ENCODE data around the gene SLC38A4. TPM values are rescaled to one million over a fixed set of nuclear protein-coding genes. Genes with fewer than 3 reads are reported as not detected.

The SLC38A4 gene
- polyA plus RNA-seq, 4 donors, result 0.22 to 0.93 TPM; not detected in 2

- peaks cover 10 to 43% (median 16%) of the 10 kb centered on the region in 3 donors for H3K27me3 ChIP-seq (ENCODE audit: control insufficient read depth in 3 of 3, insufficient read depth in 3 of 3, low read length in 3 of 3)
- H3K4me1 ChIP-seq (ENCODE audit: control insufficient read depth in 3 of 3, insufficient read depth in 2 of 3, low read depth in 1 of 3, low read length in 2 of 3), result peaks cover 0 to 3% (median 0%) of the 10 kb centered on the region in 3 donors
- 3 to 7% (median 7%) methylated on average over 48 to 53 of the region's 53 CpGs for WGBS, 3 donors
- H3K27ac ChIP-seq (ENCODE audit: low read depth in 1 of 3, low read length in 2 of 3), result no peak overlapping the region
- FAIRE-seq (no peak), DNase-seq (peak in 1 of 2 donors; percentile 17)
- no peaks in the 10 kb centered on the region for H3K9me3 ChIP-seq (ENCODE audit: control insufficient read depth in 2 of 2, insufficient read depth in 1 of 2, low read depth in 1 of 2, low read length in 1 of 2)
- peak overlapping the region in 2 of 3 donors; percentile 15 to 19 for H3K4me3 ChIP-seq (ENCODE audit: low read depth in 1 of 3, low read length in 3 of 3)
- H3K36me3 ChIP-seq (ENCODE audit: control insufficient read depth in 3 of 3, insufficient read depth in 2 of 3, low read depth in 1 of 3, low read length in 3 of 3), result no peaks in the 10 kb centered on the region
Measured at GRCh38 chr12:46831335-46832129, 5.7 kb upstream of the SLC38A4 start.

GRCh38 chr12:46830731-46831334, 5.0 kb upstream of the SLC38A4 start:
- H3K4me1 ChIP-seq (ENCODE audit: control insufficient read depth in 3 of 3, insufficient read depth in 2 of 3, low read depth in 1 of 3, low read length in 2 of 3), result peaks cover 0 to 8% (median 0%) of the 10 kb centered on the region in 3 donors
- no peaks in the 10 kb centered on the region for H3K9me3 ChIP-seq (ENCODE audit: control insufficient read depth in 2 of 2, insufficient read depth in 1 of 2, low read depth in 1 of 2, low read length in 1 of 2)
- no peaks in the 10 kb centered on the region for H3K36me3 ChIP-seq (ENCODE audit: control insufficient read depth in 3 of 3, insufficient read depth in 2 of 3, low read depth in 1 of 3, low read length in 3 of 3)
- FAIRE-seq, result no peak
- WGBS, 3 donors, result 4 to 10% (median 7%) methylated on average over 28 of the region's 28 CpGs
- no peak overlapping the region for H3K27ac ChIP-seq (ENCODE audit: low read depth in 1 of 3, low read length in 2 of 3)
- DNase-seq, result peak in 1 of 2 donors; percentile 24
- H3K27me3 ChIP-seq (ENCODE audit: control insufficient read depth in 3 of 3, insufficient read depth in 3 of 3, low read length in 3 of 3), result peaks cover 10 to 43% (median 16%) of the 10 kb centered on the region in 3 donors
- H3K4me3 ChIP-seq (ENCODE audit: low read depth in 1 of 3, low read length in 3 of 3), result peak overlapping the region in 1 of 3 donors; percentile 19

- DNase-seq, result no peak
- Histone ChIP-seq H3K27ac (ENCODE audit: low read depth in 1 of 3, low read length in 2 of 3) (no peak overlapping the region), H3K27me3 (ENCODE audit: control insufficient read depth in 3 of 3, insufficient read depth in 3 of 3, low read length in 3 of 3) (peaks cover 0 to 12% (median 0%) of the 10 kb centered on the region in 3 donors), H3K4me3 (ENCODE audit: low read depth in 1 of 3, low read length in 3 of 3) (no peak overlapping the region), H3K9me3 (ENCODE audit: control insufficient read depth in 2 of 2, insufficient read depth in 1 of 2, low read depth in 1 of 2, low read length in 1 of 2) (no peaks in the 10 kb centered on the region), H3K4me1 (ENCODE audit: control insufficient read depth in 3 of 3, insufficient read depth in 2 of 3, low read depth in 1 of 3, low read length in 2 of 3) (peaks cover 0 to 8% (median 0%) of the 10 kb centered on the region in 3 donors), H3K36me3 (ENCODE audit: control insufficient read depth in 3 of 3, insufficient read depth in 2 of 3, low read depth in 1 of 3, low read length in 3 of 3) (no peaks in the 10 kb centered on the region)
- FAIRE-seq, result no peak
- 57 to 90% (median 79%) methylated on average over 2 of the region's 2 CpGs for WGBS, 3 donors
Measured at GRCh38 chr12:46824709-46825108, 1.1 kb downstream of the SLC38A4 start.

- DNase-seq (no peak), FAIRE-seq (no peak)
- Histone ChIP-seq H3K4me1 (ENCODE audit: control insufficient read depth in 3 of 3, insufficient read depth in 2 of 3, low read depth in 1 of 3, low read length in 2 of 3) (no peaks in the 10 kb centered on the region), H3K4me3 (ENCODE audit: low read depth in 1 of 3, low read length in 3 of 3) (no peak overlapping the region), H3K27me3 (ENCODE audit: control insufficient read depth in 3 of 3, insufficient read depth in 3 of 3, low read length in 3 of 3) (no peaks in the 10 kb centered on the region), H3K9me3 (ENCODE audit: control insufficient read depth in 2 of 2, insufficient read depth in 1 of 2, low read depth in 1 of 2, low read length in 1 of 2) (no peaks in the 10 kb centered on the region), H3K36me3 (ENCODE audit: control insufficient read depth in 3 of 3, insufficient read depth in 2 of 3, low read depth in 1 of 3, low read length in 3 of 3) (no peaks in the 10 kb centered on the region), H3K27ac (ENCODE audit: low read depth in 1 of 3, low read length in 2 of 3) (no peak overlapping the region)
Measured at GRCh38 chr12:46818642-46819041, 7.2 kb downstream of the SLC38A4 start.

- no peak for FAIRE-seq
- H3K27ac ChIP-seq (ENCODE audit: low read depth in 1 of 3, low read length in 2 of 3), result no peak overlapping the region
- peaks cover 0 to 3% (median 0%) of the 10 kb centered on the region in 3 donors for H3K27me3 ChIP-seq (ENCODE audit: control insufficient read depth in 3 of 3, insufficient read depth in 3 of 3, low read length in 3 of 3)
- H3K4me3 ChIP-seq (ENCODE audit: low read depth in 1 of 3, low read length in 3 of 3), result no peak overlapping the region
- 58 to 70% (median 61%) methylated on average over 2 of the region's 2 CpGs for WGBS, 3 donors
- no peaks in the 10 kb centered on the region for H3K36me3 ChIP-seq (ENCODE audit: control insufficient read depth in 3 of 3, insufficient read depth in 2 of 3, low read depth in 1 of 3, low read length in 3 of 3)
- no peaks in the 10 kb centered on the region for H3K4me1 ChIP-seq (ENCODE audit: control insufficient read depth in 3 of 3, insufficient read depth in 2 of 3, low read depth in 1 of 3, low read length in 2 of 3)
- no peak for DNase-seq
- no peaks in the 10 kb centered on the region for H3K9me3 ChIP-seq (ENCODE audit: control insufficient read depth in 2 of 2, insufficient read depth in 1 of 2, low read depth in 1 of 2, low read length in 1 of 2)
Measured at GRCh38 chr12:46815809-46816208, 10.0 kb downstream of the SLC38A4 start.

- Histone ChIP-seq H3K36me3 (ENCODE audit: control insufficient read depth in 3 of 3, insufficient read depth in 2 of 3, low read depth in 1 of 3, low read length in 3 of 3) (no peaks in the 10 kb centered on the region), H3K27ac (ENCODE audit: low read depth in 1 of 3, low read length in 2 of 3) (no peak overlapping the region), H3K4me1 (ENCODE audit: control insufficient read depth in 3 of 3, insufficient read depth in 2 of 3, low read depth in 1 of 3, low read length in 2 of 3) (no peaks in the 10 kb centered on the region), H3K9me3 (ENCODE audit: control insufficient read depth in 2 of 2, insufficient read depth in 1 of 2, low read depth in 1 of 2, low read length in 1 of 2) (no peaks in the 10 kb centered on the region), H3K27me3 (ENCODE audit: control insufficient read depth in 3 of 3, insufficient read depth in 3 of 3, low read length in 3 of 3) (peaks cover 0 to 3% (median 0%) of the 10 kb centered on the region in 3 donors), H3K4me3 (ENCODE audit: low read depth in 1 of 3, low read length in 3 of 3) (no peak overlapping the region)
- WGBS, 3 donors, result 49 to 66% (median 58%) methylated on average over 2 of the region's 2 CpGs
- FAIRE-seq (no peak), DNase-seq (no peak)
Measured at GRCh38 chr12:46814143-46814542, 11.7 kb downstream of the SLC38A4 start.

GRCh38 chr12:46811185-46811584, 14.6 kb downstream of the SLC38A4 start:
- Histone ChIP-seq H3K9me3 (ENCODE audit: control insufficient read depth in 2 of 2, insufficient read depth in 1 of 2, low read depth in 1 of 2, low read length in 1 of 2) (no peaks in the 10 kb centered on the region), H3K27me3 (ENCODE audit: control insufficient read depth in 3 of 3, insufficient read depth in 3 of 3, low read length in 3 of 3) (peaks cover 0 to 3% (median 0%) of the 10 kb centered on the region in 3 donors), H3K4me3 (ENCODE audit: low read depth in 1 of 3, low read length in 3 of 3) (no peak overlapping the region), H3K27ac (ENCODE audit: low read depth in 1 of 3, low read length in 2 of 3) (no peak overlapping the region), H3K4me1 (ENCODE audit: control insufficient read depth in 3 of 3, insufficient read depth in 2 of 3, low read depth in 1 of 3, low read length in 2 of 3) (no peaks in the 10 kb centered on the region), H3K36me3 (ENCODE audit: control insufficient read depth in 3 of 3, insufficient read depth in 2 of 3, low read depth in 1 of 3, low read length in 3 of 3) (no peaks in the 10 kb centered on the region)
- WGBS, 3 donors, result 66 to 79% (median 67%) methylated on average over 1 of the region's 1 CpG
- DNase-seq (no peak), FAIRE-seq (no peak)

GRCh38 chr12:46808955-46809697, 16.7 kb downstream of the SLC38A4 start:
- Histone ChIP-seq H3K27ac (ENCODE audit: low read depth in 1 of 3, low read length in 2 of 3) (no peak overlapping the region), H3K4me3 (ENCODE audit: low read depth in 1 of 3, low read length in 3 of 3) (no peak overlapping the region), H3K27me3 (ENCODE audit: control insufficient read depth in 3 of 3, insufficient read depth in 3 of 3, low read length in 3 of 3) (peaks cover 0 to 3% (median 0%) of the 10 kb centered on the region in 3 donors), H3K9me3 (ENCODE audit: control insufficient read depth in 2 of 2, insufficient read depth in 1 of 2, low read depth in 1 of 2, low read length in 1 of 2) (no peaks in the 10 kb centered on the region), H3K36me3 (ENCODE audit: control insufficient read depth in 3 of 3, insufficient read depth in 2 of 3, low read depth in 1 of 3, low read length in 3 of 3) (no peaks in the 10 kb centered on the region), H3K4me1 (ENCODE audit: control insufficient read depth in 3 of 3, insufficient read depth in 2 of 3, low read depth in 1 of 3, low read length in 2 of 3) (no peaks in the 10 kb centered on the region)
- DNase-seq (no peak), FAIRE-seq (no peak)
- 71 to 82% (median 75%) methylated on average over 5 of the region's 5 CpGs for WGBS, 3 donors
